Calu3 (cell line): ENCODE measurements around the gene STMN3. TPM values are rescaled to one million over a fixed set of nuclear protein-coding genes. Genes with fewer than 3 reads are reported as not detected.

Experiments
- BruUV-seq: library from RNA; stranded (reverse); fragments of 400-500 nt; replicated peaks from 2 replicates; lab custom pipeline; 2021; lab: Mats Ljungman, UMichigan
- CTCF ChIA-PET: fragments of 300-600 bp; sonication (Branson Sonifier 250); formaldehyde crosslinking; loops from one replicate; lab custom pipeline; 2022; ENCODE audit warnings: antibody characterized with exemption; lab: Charles Lee
- DNase-seq: peaks from one replicate; pipeline ENCODE4 v3.0.0; 2022
- H3K27ac Mint-ChIP-seq: one replicate; pipeline ENCODE4 v1.8.0; 2022; ENCODE audit warnings: mixed read lengths; ENCODE audit not compliant: unreplicated experiment
- H3K27me3 Mint-ChIP-seq: one replicate; pipeline ENCODE4 v1.8.0; 2022; ENCODE audit warnings: mixed read lengths; ENCODE audit not compliant: unreplicated experiment
- H3K36me3 Mint-ChIP-seq: one replicate; pipeline ENCODE4 v1.8.0; 2022; ENCODE audit warnings: mild to moderate bottlenecking, moderate library complexity, mixed read lengths; ENCODE audit not compliant: insufficient read depth, unreplicated experiment
- H3K4me1 Mint-ChIP-seq: one replicate; pipeline ENCODE4 v1.8.0; 2022; ENCODE audit warnings: mild to moderate bottlenecking, low read depth, mixed read lengths; ENCODE audit not compliant: unreplicated experiment
- H3K4me3 Mint-ChIP-seq: one replicate; pipeline ENCODE4 v1.8.0; 2022; ENCODE audit warnings: mild to moderate bottlenecking, low read depth, moderate library complexity, mixed read lengths; ENCODE audit not compliant: unreplicated experiment
- H3K9me3 Mint-ChIP-seq: one replicate; pipeline ENCODE4 v1.8.0; 2022; ENCODE audit warnings: low read depth, mixed read lengths; ENCODE audit not compliant: unreplicated experiment
- intact Hi-C: fragments of 100-400 bp; cut with micrococcal nuclease; formaldehyde crosslinking; loops from one replicate; pipeline ENCODE4 v1.10.0; 2022; ENCODE audit not compliant: unreplicated experiment
- total RNA-seq: library from RNA; stranded (reverse); gene quantifications from 2 replicates; pipeline ENCODE4 v1.2.3, GENCODE V29; 2022
- TF ChIP-seq, protein P1 (sequence below): fragments of 200-600 bp; IDR thresholded peaks from one replicate; pipeline ENCODE4 v1.8.0; 2022; ENCODE audit warnings: antibody characterized with exemption; ENCODE audit not compliant: unreplicated experiment

STMN3 gene
- total RNA-seq, 1 experiment from 2014 or later, result 2.3 TPM

- intact Hi-C loops, result no loop called here
- Mint-ChIP-seq H3K27ac (peak overlapping the region; percentile 83), H3K36me3 (peaks cover 96% of the 10 kb centered on the region), H3K4me3 (peak overlapping the region; percentile 19), H3K4me1 (peaks cover 33% of the 10 kb centered on the region), H3K27me3 (no peaks in the 10 kb centered on the region), H3K9me3 (no peaks in the 10 kb centered on the region)
- TF ChIP-seq, protein P1, sequence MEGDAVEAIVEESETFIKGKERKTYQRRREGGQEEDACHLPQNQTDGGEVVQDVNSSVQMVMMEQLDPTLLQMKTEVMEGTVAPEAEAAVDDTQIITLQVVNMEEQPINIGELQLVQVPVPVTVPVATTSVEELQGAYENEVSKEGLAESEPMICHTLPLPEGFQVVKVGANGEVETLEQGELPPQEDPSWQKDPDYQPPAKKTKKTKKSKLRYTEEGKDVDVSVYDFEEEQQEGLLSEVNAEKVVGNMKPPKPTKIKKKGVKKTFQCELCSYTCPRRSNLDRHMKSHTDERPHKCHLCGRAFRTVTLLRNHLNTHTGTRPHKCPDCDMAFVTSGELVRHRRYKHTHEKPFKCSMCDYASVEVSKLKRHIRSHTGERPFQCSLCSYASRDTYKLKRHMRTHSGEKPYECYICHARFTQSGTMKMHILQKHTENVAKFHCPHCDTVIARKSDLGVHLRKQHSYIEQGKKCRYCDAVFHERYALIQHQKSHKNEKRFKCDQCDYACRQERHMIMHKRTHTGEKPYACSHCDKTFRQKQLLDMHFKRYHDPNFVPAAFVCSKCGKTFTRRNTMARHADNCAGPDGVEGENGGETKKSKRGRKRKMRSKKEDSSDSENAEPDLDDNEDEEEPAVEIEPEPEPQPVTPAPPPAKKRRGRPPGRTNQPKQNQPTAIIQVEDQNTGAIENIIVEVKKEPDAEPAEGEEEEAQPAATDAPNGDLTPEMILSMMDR, result no peak
- CTCF ChIA-PET, result interaction anchor here (0.7 kb wide), 1 partner anchor 152 kb away, joined by 3 read pairs; no protein-coding TSS in a partner anchor
- no peak for DNase-seq
- no TSS peak for BruUV-seq
Observed at GRCh38 chr20:63690003-63690897, 37.0 kb upstream of the STMN3 start.

DNA sequence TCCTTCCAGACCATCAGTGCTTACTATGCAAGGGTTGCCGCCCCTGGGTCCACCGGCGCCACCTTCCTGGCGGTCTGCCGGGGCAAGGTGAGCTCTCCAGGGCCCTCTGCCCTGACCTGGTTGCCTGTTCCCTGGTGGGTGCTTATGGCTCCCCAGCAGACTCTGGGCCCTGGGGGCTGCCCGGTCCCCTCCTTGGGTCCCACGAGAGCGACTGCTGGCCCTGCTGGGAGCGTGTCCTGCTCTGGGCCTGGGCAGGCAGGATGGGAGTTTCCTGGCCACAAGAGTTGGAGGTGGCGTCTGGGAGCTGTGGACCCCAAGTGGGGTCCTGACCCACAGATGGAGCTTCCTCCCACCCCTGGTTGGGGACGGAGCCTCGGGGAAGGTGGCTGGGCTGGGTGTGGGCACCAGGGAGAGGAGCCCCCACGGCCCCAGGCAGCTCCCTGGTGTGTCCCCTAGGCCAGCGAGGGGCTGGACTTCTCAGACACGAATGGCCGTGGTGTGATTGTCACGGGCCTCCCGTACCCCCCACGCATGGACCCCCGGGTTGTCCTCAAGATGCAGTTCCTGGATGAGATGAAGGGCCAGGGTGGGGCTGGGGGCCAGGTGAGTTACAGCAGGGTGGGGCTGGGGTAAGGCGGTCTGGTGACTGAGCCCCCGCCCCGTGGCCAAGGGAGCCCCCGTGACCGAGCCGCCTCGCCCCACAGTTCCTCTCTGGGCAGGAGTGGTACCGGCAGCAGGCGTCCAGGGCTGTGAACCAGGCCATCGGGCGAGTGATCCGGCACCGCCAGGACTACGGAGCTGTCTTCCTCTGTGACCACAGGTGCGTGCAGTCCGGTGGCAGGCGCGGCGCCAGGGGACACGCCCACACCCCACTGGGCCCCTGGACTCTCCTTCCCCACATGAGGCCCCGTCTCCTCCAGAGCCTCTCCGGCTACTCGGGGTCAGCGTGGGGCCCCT lies 36.1 kb upstream of the STMN3 start:
- intact Hi-C loops, result no loop called here
- peak overlapping the region; percentile 83 for H3K27ac Mint-ChIP-seq
- peaks cover 42% of the 10 kb centered on the region for H3K4me1 Mint-ChIP-seq
- TF ChIP-seq, protein P1, result no peak
- H3K36me3 Mint-ChIP-seq, result peaks cover 100% of the 10 kb centered on the region
- CTCF ChIA-PET, result interaction anchor here (0.5 to 1.8 kb wide), 3 partner anchors 30 to 152 kb away, joined by 4 to 6 read pairs (median 4); partner anchors contain the start of gene PTK6
- no peaks in the 10 kb centered on the region for H3K27me3 Mint-ChIP-seq
- BruUV-seq, result no TSS peak
- no peak for DNase-seq
- peak overlapping the region; percentile 19 for H3K4me3 Mint-ChIP-seq
- no peaks in the 10 kb centered on the region for H3K9me3 Mint-ChIP-seq

GRCh38 chr20:63688228-63689045 lies 35.2 kb upstream of the STMN3 start:
- H3K9me3 Mint-ChIP-seq, result no peaks in the 10 kb centered on the region
- DNase-seq, result no peak
- no peak overlapping the region for H3K4me3 Mint-ChIP-seq
- TF ChIP-seq, protein P1, result no peak
- no peaks in the 10 kb centered on the region for H3K27me3 Mint-ChIP-seq
- peaks cover 100% of the 10 kb centered on the region for H3K36me3 Mint-ChIP-seq
- H3K27ac Mint-ChIP-seq, result peak overlapping the region; percentile 83
- no TSS peak for BruUV-seq
- H3K4me1 Mint-ChIP-seq, result peaks cover 51% of the 10 kb centered on the region
- intact Hi-C loops, result no loop called here
- CTCF ChIA-PET, result interaction anchor here (0.5 to 1.8 kb wide), 2 partner anchors 31 to 151 kb away, joined by 4 to 6 read pairs; partner anchors contain the start of gene PTK6
